Esophagus squamous epithelium (tissue), 5 donors: ENCODE measurements around the gene ZNF667. TPM values are rescaled to one million over a fixed set of nuclear protein-coding genes. Genes with fewer than 3 reads are reported as not detected.

Experiments used
- DNase-seq: peaks from one replicate; lab custom pipeline; 2025; lab: John Stamatoyannopoulos, UW
- H3K27ac ChIP-seq, 4 donors: fragments of 200-600 bp; sonication (generic); one replicate each; pipeline ENCODE4 v1.5.1; 2016 to 2019; ENCODE audit warnings: mild to moderate bottlenecking in 1 of 4
- H3K27me3 ChIP-seq, 4 donors: fragments of 200-600 bp; sonication (generic); 1 replicate in 3 of 4; 2 replicates in 1 of 4; pipeline versions ENCODE4 v1.5.1 to v1.6.0; 2017 to 2021; ENCODE audit warnings: antibody characterized with exemption in 1 of 4
- H3K36me3 ChIP-seq, 3 donors: fragments of 200-600 bp; sonication (generic); one replicate each; pipeline ENCODE4 v1.5.1; 2016 to 2019
- H3K4me1 ChIP-seq, 3 donors: fragments of 200-600 bp; sonication (generic); one replicate each; pipeline ENCODE4 v1.5.1; 2017 to 2019
- H3K4me3 ChIP-seq, 4 donors: fragments of 200-600 bp; sonication (generic); 1 replicate in 3 of 4; 2 replicates in 1 of 4; pipeline ENCODE4 v1.5.1; 2016 to 2019; ENCODE audit warnings: mild to moderate bottlenecking in 2 of 4, moderate library complexity in 1 of 4
- H3K9me3 ChIP-seq, 3 donors: fragments of 200-600 bp; sonication (generic); one replicate each; pipeline ENCODE4 v1.5.1; 2016 to 2019
- CTCF ChIP-seq, 6 experiments: fragments of 450-650 bp in 4 of 6; fragments of 200-600 bp in 2 of 6; sonication (generic) in 2 of 6; IDR thresholded peaks; one replicate each; pipeline ENCODE4 v1.5.1; 2016 to 2019; ENCODE audit warnings: antibody characterized with exemption in 6 of 6, mild to moderate bottlenecking in 4 of 6, moderate library complexity in 4 of 6
- POLR2A ChIP-seq, 4 donors: fragments of 450-650 bp; IDR thresholded peaks; one replicate each; pipeline ENCODE4 v1.6.1; 2017; ENCODE audit warnings: antibody characterized with exemption in 4 of 4, mild to moderate bottlenecking in 4 of 4, moderate library complexity in 3 of 4
- WGBS, 2 donors: methylation state at CpG; one replicate each; pipeline ENCODE4 v1.1.5; 2018; 5-methylcytosine and 5-hydroxymethylcytosine counted together
- intact Hi-C: fragments of 100-400 bp; cut with DNase I; formaldehyde crosslinking; loops from one replicate; pipeline ENCODE4 v1.15.0; 2022
- total RNA-seq, 4 donors: library from RNA; depleted of rRNA; stranded (reverse); fragments of >200 nt; gene quantifications; one replicate each; pipeline ENCODE4 v1.1.0, GENCODE V29; 2016
- donor health status: DM: yes; HTN: yes; CAD: no.

Gene ZNF667
- total RNA-seq, 4 donors from 2014 or later: 0.31 to 2.9 (median 0.59) TPM

- Histone ChIP-seq H3K9me3 (peaks cover 0 to 73% (median 3%) of the 10 kb centered on the region in 3 donors), H3K27ac (peak within 1 kb of the TSS; percentile 84 to 97 (median 94)), H3K36me3 (peaks cover 0 to 31% (median 6%) of the 10 kb centered on the region in 3 donors), H3K4me3 (peak within 1 kb of the TSS; percentile 68 to 82 (median 76)), H3K4me1 (peaks cover 0 to 20% (median 0%) of the 10 kb centered on the region in 3 donors), H3K27me3 (no peaks in the 10 kb centered on the region)
- TF ChIP-seq CTCF (IDR thresholded peaks at IDR 0.05) (peak; percentile 42 to 61 (median 56)), POLR2A (IDR thresholded peaks at IDR 0.05) (peak in 1 of 4 donors; percentile 9)
- WGBS, 2 donors: 4 to 5% methylated on average over 20 to 22 of the region's 73 CpGs
- intact Hi-C loops: no loop called here
- DNase-seq: peak; percentile 80
These were observed 83.8 kb downstream of the ZNF667 start, which contains the start of gene ZNF582 for GRCh38 chr19:56393119-56394012. Gene ZNF582, minus strand, starts transcription at chr19:56393534. Its CDS starts 1,782 bp downstream, at chr19:56391752.

Other genes with a start within 250 kb of the ZNF667 start
- 1 to 10 TPM in 1 of 4 donors, under 1 TPM in 1, not detected in 2; 0.95 to 2.4 TPM for gene EDDM13, start 204.6 kb downstream of the ZNF667 start, total RNA-seq
- gene ZSCAN5A, start 162.5 kb downstream of the ZNF667 start, total RNA-seq: 10 to 100 TPM in 1 of 4 donors, 1 to 10 TPM in 3; 2.8 to 13.2 (median 6.8) TPM
- 1 to 10 TPM in 1 of 4 donors, under 1 TPM in 3; 0.44 to 2.3 (median 0.86) TPM for gene ZNF582, start 83.8 kb downstream of the ZNF667 start, total RNA-seq
- 1 to 10 TPM in 3 of 4 donors, under 1 TPM in 1; 0.88 to 6.1 (median 2.8) TPM for gene ZNF583, start 73.0 kb downstream of the ZNF667 start, total RNA-seq
- gene ZNF471, start 30.5 kb upstream of the ZNF667 start, total RNA-seq: 1 to 10 TPM in 2 of 4 donors, under 1 TPM in 2; 0.80 to 5.0 (median 1.5) TPM
- 1 to 10 TPM; 1.3 to 6.9 (median 3.1) TPM for gene ZFP28, start 61.6 kb upstream of the ZNF667 start, total RNA-seq
- gene ZNF470, start 90.1 kb upstream of the ZNF667 start, total RNA-seq: 1 to 10 TPM; 1.1 to 5.0 (median 1.7) TPM
- 1 to 10 TPM; 3.0 to 8.4 (median 3.4) TPM for gene ZNF71, start 118.0 kb upstream of the ZNF667 start, total RNA-seq
- gene SMIM17, start 165.8 kb upstream of the ZNF667 start, total RNA-seq: under 1 TPM in 1 of 4 donors, not detected in 3; 0.87 TPM
- 1 to 10 TPM in 2 of 4 donors, under 1 TPM in 2; 0.18 to 3.9 (median 0.87) TPM for gene ZNF835, start 194.4 kb upstream of the ZNF667 start, total RNA-seq